Kidney glomerular epithelial cell (primary cell): ENCODE measurements around the gene NPAS1.

Source experiments
- DNase-seq: peaks from one replicate; lab custom pipeline; 2025; lab: John Stamatoyannopoulos, UW

The NPAS1 gene

GRCh38 chr19:47019431-47020041, at the start of gene NPAS1:
TSS of gene NPAS1 (plus strand) at chr19:47019837. CDS start at chr19:47021048, 1,211 bp downstream.
- DNase-seq: no peak

GRCh38 chr19:46970815-46971214, 48.8 kb upstream of the NPAS1 start:
- DNase-seq: peak; percentile 61

- DNase-seq: no peak
Measured at GRCh38 chr19:46972311-46972710, 47.3 kb upstream of the NPAS1 start.

- no peak for DNase-seq
Measured at GRCh38 chr19:46974181-46974580, 45.5 kb upstream of the NPAS1 start.

GRCh38 chr19:46975011-46975924, 44.4 kb upstream of the NPAS1 start:
- DNase-seq: peak; percentile 22

GRCh38 chr19:46975925-46976782, 43.5 kb upstream of the NPAS1 start:
- peak; percentile 92 for DNase-seq

GRCh38 chr19:46976845-46977320, 42.8 kb upstream of the NPAS1 start:
- peak; percentile 80 for DNase-seq

GRCh38 chr19:46977548-46977947, 42.1 kb upstream of the NPAS1 start:
- no peak for DNase-seq

GRCh38 chr19:46978171-46978869, 41.3 kb upstream of the NPAS1 start:
- no peak for DNase-seq

GRCh38 chr19:46979126-46980105, 40.2 kb upstream of the NPAS1 start:
- DNase-seq: no peak

GRCh38 chr19:46980761-46981160, 38.9 kb upstream of the NPAS1 start:
- DNase-seq: no peak

GRCh38 chr19:46981286-46981945, 38.2 kb upstream of the NPAS1 start:
- DNase-seq: no peak

- DNase-seq: no peak
Measured at GRCh38 chr19:46983097-46983496, 36.5 kb upstream of the NPAS1 start.

- DNase-seq: peak; percentile 60
Measured at GRCh38 chr19:46984077-46985010, 35.3 kb upstream of the NPAS1 start.

GRCh38 chr19:46985542-46986415, 33.9 kb upstream of the NPAS1 start:
- no peak for DNase-seq

- no peak for DNase-seq
Measured at GRCh38 chr19:46988614-46989230, 30.9 kb upstream of the NPAS1 start.

- peak; percentile 73 for DNase-seq
Measured at GRCh38 chr19:46990991-46991676, 28.5 kb upstream of the NPAS1 start.
